ENCODE results near the gene CACNA2D1. TPM values are rescaled to one million over a fixed set of nuclear protein-coding genes. Genes with fewer than 3 reads are reported as not detected.
A peak's percentile ranks its signal among the peaks of the same experiment; 100 is the strongest.

CACNA2D1 gene
- total RNA-seq, 1 donor from 2014 or later: 1.5 TPM

DNA sequence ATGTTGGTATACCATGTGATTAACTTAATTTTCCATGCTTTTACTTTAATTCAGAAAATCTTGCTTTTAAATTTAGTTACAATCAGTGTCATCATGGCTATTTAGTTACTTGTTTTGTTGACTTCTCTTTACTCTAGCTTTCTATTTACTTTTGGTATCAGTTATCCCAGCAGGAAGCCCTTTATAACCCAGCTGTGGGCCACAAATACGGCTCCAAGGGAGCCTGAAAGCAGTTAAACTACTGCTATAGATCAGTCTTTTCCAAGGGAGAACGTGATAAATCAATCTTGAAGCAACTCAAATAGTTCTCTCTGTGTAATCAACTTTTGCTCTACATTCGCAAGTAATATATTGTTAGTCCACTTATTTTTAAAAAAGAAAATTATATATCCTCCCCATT lies 287.4 kb downstream of the CACNA2D1 start:
- Histone ChIP-seq H3K9ac (no peak overlapping the region), H3K27ac (no peak overlapping the region), H3F3A (ENCODE audit: low read depth) (no peaks in the 10 kb centered on the region), H3K4me3 (no peak overlapping the region), H3K79me2 (ENCODE audit: low read depth) (no peaks in the 10 kb centered on the region), H3K27me3 (no peaks in the 10 kb centered on the region), H2AFZ (replicated peaks) (no peak overlapping the region), H3K9me3 (ENCODE audit: low read depth) (no peaks in the 10 kb centered on the region), H3K36me3 (no peaks in the 10 kb centered on the region), H3K4me1 (peaks cover 47% of the 10 kb centered on the region), H4K20me1 (ENCODE audit: low read depth) (no peaks in the 10 kb centered on the region), H3K4me2 (peak overlapping the region; percentile 61)
- peaks cover 5% of the 10 kb centered on the region for H3K9me3 Mint-ChIP-seq
- H3K27me3 Mint-ChIP-seq (ENCODE audit: insufficient read depth, low read depth): no peaks in the 10 kb centered on the region
- H3K4me1 Mint-ChIP-seq: peaks cover 26% of the 10 kb centered on the region
- no peaks in the 10 kb centered on the region for H3K36me3 Mint-ChIP-seq
- TF ChIP-seq EZH2 (IDR thresholded peaks at IDR 0.05) (no peak), EZH2phosphoT487 (IDR thresholded peaks at IDR 0.05) (peak; percentile 73)
- TF ChIP-seq, protein P1, sequence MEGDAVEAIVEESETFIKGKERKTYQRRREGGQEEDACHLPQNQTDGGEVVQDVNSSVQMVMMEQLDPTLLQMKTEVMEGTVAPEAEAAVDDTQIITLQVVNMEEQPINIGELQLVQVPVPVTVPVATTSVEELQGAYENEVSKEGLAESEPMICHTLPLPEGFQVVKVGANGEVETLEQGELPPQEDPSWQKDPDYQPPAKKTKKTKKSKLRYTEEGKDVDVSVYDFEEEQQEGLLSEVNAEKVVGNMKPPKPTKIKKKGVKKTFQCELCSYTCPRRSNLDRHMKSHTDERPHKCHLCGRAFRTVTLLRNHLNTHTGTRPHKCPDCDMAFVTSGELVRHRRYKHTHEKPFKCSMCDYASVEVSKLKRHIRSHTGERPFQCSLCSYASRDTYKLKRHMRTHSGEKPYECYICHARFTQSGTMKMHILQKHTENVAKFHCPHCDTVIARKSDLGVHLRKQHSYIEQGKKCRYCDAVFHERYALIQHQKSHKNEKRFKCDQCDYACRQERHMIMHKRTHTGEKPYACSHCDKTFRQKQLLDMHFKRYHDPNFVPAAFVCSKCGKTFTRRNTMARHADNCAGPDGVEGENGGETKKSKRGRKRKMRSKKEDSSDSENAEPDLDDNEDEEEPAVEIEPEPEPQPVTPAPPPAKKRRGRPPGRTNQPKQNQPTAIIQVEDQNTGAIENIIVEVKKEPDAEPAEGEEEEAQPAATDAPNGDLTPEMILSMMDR (IDR thresholded peaks at IDR 0.05): no peak
- DNase-seq (ENCODE audit: low spot score): peak; percentile 78
- no peak overlapping the region for H3K27ac Mint-ChIP-seq
- no peak overlapping the region for H3K4me3 Mint-ChIP-seq

DNA sequence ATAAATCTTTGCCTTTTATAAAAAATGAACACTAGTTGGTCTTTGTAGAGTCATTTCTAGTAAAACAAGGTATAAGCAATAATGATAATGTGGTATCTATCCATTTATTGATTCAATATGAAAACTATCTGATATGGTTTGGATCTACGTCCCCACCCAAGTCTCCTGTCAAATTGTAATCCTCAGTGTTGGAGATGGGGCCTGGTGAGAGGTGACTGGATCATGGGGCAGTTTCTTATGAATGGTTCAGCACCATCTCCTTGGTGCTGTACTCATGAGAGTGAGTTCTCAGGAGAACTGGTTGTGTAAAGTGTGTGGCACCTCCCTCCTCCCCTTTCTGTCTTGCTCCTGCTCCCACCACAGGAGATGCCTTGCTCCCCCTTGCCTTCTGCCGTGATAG lies 288.8 kb downstream of the CACNA2D1 start:
- Mint-ChIP-seq H3K27ac (no peak overlapping the region), H3K36me3 (no peaks in the 10 kb centered on the region), H3K4me3 (no peak overlapping the region), H3K9me3 (peaks cover 5% of the 10 kb centered on the region), H3K4me1 (peaks cover 32% of the 10 kb centered on the region), H3K27me3 (ENCODE audit: insufficient read depth, low read depth) (no peaks in the 10 kb centered on the region)
- no peak overlapping the region for H3K27ac ChIP-seq
- H4K20me1 ChIP-seq (ENCODE audit: low read depth): no peaks in the 10 kb centered on the region
- no peak overlapping the region for H2AFZ ChIP-seq (replicated peaks)
- no peak for TF ChIP-seq EZH2 (IDR thresholded peaks at IDR 0.05)
- no peak overlapping the region for H3K4me2 ChIP-seq
- no peaks in the 10 kb centered on the region for H3K9me3 ChIP-seq (ENCODE audit: low read depth)
- H3K27me3 ChIP-seq: no peaks in the 10 kb centered on the region
- H3K36me3 ChIP-seq: no peaks in the 10 kb centered on the region
- H3K4me3 ChIP-seq: no peak overlapping the region
- no peak for DNase-seq (ENCODE audit: low spot score)
- no peaks in the 10 kb centered on the region for H3K79me2 ChIP-seq (ENCODE audit: low read depth)
- peaks cover 47% of the 10 kb centered on the region for H3K4me1 ChIP-seq
- H3K9ac ChIP-seq: no peak overlapping the region
- H3F3A ChIP-seq (ENCODE audit: low read depth): no peaks in the 10 kb centered on the region

DNA sequence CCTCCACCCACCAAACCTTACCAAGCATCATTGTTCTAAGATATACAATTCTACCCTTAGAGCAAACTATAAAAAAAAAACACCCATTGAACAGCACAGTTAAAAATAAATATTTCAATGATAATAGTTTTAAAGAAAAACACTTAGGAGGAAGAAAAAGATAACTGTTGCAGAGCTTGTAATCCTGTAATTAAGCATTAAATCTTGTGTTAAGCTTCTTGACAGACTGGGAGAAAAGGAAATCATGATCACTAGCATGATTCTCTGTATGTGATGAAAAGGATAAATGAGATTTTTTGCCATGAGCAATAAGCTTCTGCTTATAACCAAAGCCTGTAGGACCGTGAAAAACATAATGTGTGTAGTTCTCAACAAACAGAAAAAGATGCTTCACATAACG lies 289.8 kb downstream of the CACNA2D1 start:
- peaks cover 5% of the 10 kb centered on the region for H3K9me3 Mint-ChIP-seq
- no peak overlapping the region for H3K9ac ChIP-seq
- DNase-seq (ENCODE audit: low spot score): no peak
- H4K20me1 ChIP-seq (ENCODE audit: low read depth): no peaks in the 10 kb centered on the region
- H3K4me3 Mint-ChIP-seq: no peak overlapping the region
- H2AFZ ChIP-seq (replicated peaks): no peak overlapping the region
- peaks cover 28% of the 10 kb centered on the region for H3K4me1 Mint-ChIP-seq
- no peaks in the 10 kb centered on the region for H3F3A ChIP-seq (ENCODE audit: low read depth)
- no peak overlapping the region for H3K27ac ChIP-seq
- H3K79me2 ChIP-seq (ENCODE audit: low read depth): no peaks in the 10 kb centered on the region
- no peak overlapping the region for H3K4me3 ChIP-seq
- no peaks in the 10 kb centered on the region for H3K36me3 ChIP-seq
- H3K36me3 Mint-ChIP-seq: no peaks in the 10 kb centered on the region
- H3K27ac Mint-ChIP-seq: no peak overlapping the region
- H3K27me3 ChIP-seq: no peaks in the 10 kb centered on the region
- no peak overlapping the region for H3K4me2 ChIP-seq
- peaks cover 2% of the 10 kb centered on the region for H3K27me3 Mint-ChIP-seq (ENCODE audit: insufficient read depth, low read depth)
- no peaks in the 10 kb centered on the region for H3K9me3 ChIP-seq (ENCODE audit: low read depth)
- peaks cover 40% of the 10 kb centered on the region for H3K4me1 ChIP-seq
- no peak for TF ChIP-seq EZH2 (IDR thresholded peaks at IDR 0.05)
- TF ChIP-seq, protein P1 (IDR thresholded peaks at IDR 0.05): no peak
- no peak for TF ChIP-seq EZH2phosphoT487 (IDR thresholded peaks at IDR 0.05)

DNA sequence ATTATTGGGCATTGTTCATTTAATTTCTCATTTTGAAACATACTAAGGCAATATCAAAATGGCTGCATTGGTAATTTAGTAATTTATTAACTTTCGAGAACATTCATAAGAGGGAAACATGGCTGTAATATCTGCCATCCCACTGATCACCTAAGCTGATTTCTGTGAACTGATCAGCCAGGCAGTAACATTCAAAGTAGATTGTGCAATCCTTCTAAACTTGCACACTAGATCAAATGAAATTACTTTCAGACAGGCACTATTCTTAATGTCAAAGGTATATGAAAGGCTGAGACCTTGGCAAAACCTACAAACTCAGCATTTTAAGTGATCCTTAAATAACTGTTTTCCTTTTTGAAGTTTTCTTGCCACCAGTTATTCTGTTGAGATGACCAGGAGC lies 290.7 kb downstream of the CACNA2D1 start:
- no peak for DNase-seq (ENCODE audit: low spot score)
- Histone ChIP-seq H3K27me3 (no peaks in the 10 kb centered on the region), H3F3A (ENCODE audit: low read depth) (no peaks in the 10 kb centered on the region), H2AFZ (replicated peaks) (no peak overlapping the region), H3K9ac (no peak overlapping the region), H3K79me2 (ENCODE audit: low read depth) (no peaks in the 10 kb centered on the region), H3K4me3 (no peak overlapping the region), H3K4me2 (no peak overlapping the region), H3K27ac (no peak overlapping the region), H4K20me1 (ENCODE audit: low read depth) (no peaks in the 10 kb centered on the region), H3K9me3 (ENCODE audit: low read depth) (no peaks in the 10 kb centered on the region), H3K4me1 (peaks cover 35% of the 10 kb centered on the region), H3K36me3 (no peaks in the 10 kb centered on the region)
- Mint-ChIP-seq H3K4me1 (peaks cover 28% of the 10 kb centered on the region), H3K9me3 (peaks cover 5% of the 10 kb centered on the region), H3K36me3 (no peaks in the 10 kb centered on the region), H3K4me3 (no peak overlapping the region), H3K27ac (no peak overlapping the region), H3K27me3 (ENCODE audit: insufficient read depth, low read depth) (peaks cover 2% of the 10 kb centered on the region)
- TF ChIP-seq EZH2 (IDR thresholded peaks at IDR 0.05) (no peak), EZH2phosphoT487 (IDR thresholded peaks at IDR 0.05) (no peak)
- TF ChIP-seq, protein P1 (IDR thresholded peaks at IDR 0.05): no peak

All from neural progenitor cell (in vitro differentiated cells).